Tibial nerve (tissue), 4 donors: Measurements from ENCODE around the gene PFKFB4. TPM values are rescaled to one million over a fixed set of nuclear protein-coding genes. Genes with fewer than 3 reads are reported as not detected.

Experiments
- DNase-seq, 2 donors: peaks; one replicate each; pipeline ENCODE4 v3.0.0-alpha.2; 2019; ENCODE audit warnings: low spot score in 2 of 2
- H3K27ac ChIP-seq, 4 donors: fragments of 200-600 bp; sonication (generic) in 3 of 4; one replicate each; pipeline ENCODE4 v1.5.1; 2017 to 2019; ENCODE audit warnings: mild to moderate bottlenecking in 1 of 4
- H3K27me3 ChIP-seq, 2 donors: fragments of 200-600 bp; sonication (generic) in 1 of 2; one replicate each; pipeline versions ENCODE4 v1.5.1 to v1.6.0; 2017 to 2019
- H3K36me3 ChIP-seq, 3 donors: fragments of 200-600 bp; sonication (generic); one replicate each; pipeline ENCODE4 v1.5.1; 2018 to 2019
- H3K4me1 ChIP-seq, 4 donors: fragments of 200-600 bp; sonication (generic) in 3 of 4; one replicate each; pipeline ENCODE4 v1.5.1; 2017 to 2019
- H3K4me3 ChIP-seq, 4 donors: fragments of 200-600 bp; sonication (generic) in 3 of 4; one replicate each; pipeline ENCODE4 v1.5.1; 2017 to 2019; ENCODE audit warnings: mild to moderate bottlenecking in 1 of 4, moderate library complexity in 1 of 4
- H3K9me3 ChIP-seq, 4 donors: fragments of 200-600 bp; sonication (generic) in 3 of 4; one replicate each; pipeline ENCODE4 v1.5.1; 2017 to 2019
- EP300 ChIP-seq, 2 donors: sonication (generic); formaldehyde crosslinking; IDR thresholded peaks; one replicate each; pipeline ENCODE4 v1.6.1; 2017; ENCODE audit warnings: antibody characterized with exemption in 2 of 2, mild to moderate bottlenecking in 1 of 2
- POLR2A ChIP-seq, 2 donors: fragments of 450-650 bp; IDR thresholded peaks; one replicate each; pipeline ENCODE4 v1.6.1; 2017; ENCODE audit warnings: antibody characterized with exemption in 2 of 2, mild to moderate bottlenecking in 2 of 2, moderate library complexity in 2 of 2
- WGBS, 2 donors: methylation state at CpG; one replicate each; pipeline ENCODE4 v1.1.5; 2018; 5-methylcytosine and 5-hydroxymethylcytosine counted together
- total RNA-seq, 4 donors: library from RNA; depleted of rRNA; stranded (reverse); fragments of >200 nt; gene quantifications; one replicate each; pipeline ENCODE4 v1.1.0, GENCODE V29; 2016
- TF ChIP-seq, protein P1 (sequence below), 5 experiments: fragments of 200-600 bp in 3 of 5; fragments of 450-650 bp in 2 of 5; sonication (generic) in 3 of 5; IDR thresholded peaks; one replicate each; pipeline ENCODE4 v1.5.1; 2016 to 2019; ENCODE audit warnings: antibody characterized with exemption in 5 of 5, mild to moderate bottlenecking in 3 of 5, moderate library complexity in 2 of 5

Gene PFKFB4
- total RNA-seq, 4 donors from 2014 or later, result 2.2 to 9.0 (median 7.6) TPM

DNA sequence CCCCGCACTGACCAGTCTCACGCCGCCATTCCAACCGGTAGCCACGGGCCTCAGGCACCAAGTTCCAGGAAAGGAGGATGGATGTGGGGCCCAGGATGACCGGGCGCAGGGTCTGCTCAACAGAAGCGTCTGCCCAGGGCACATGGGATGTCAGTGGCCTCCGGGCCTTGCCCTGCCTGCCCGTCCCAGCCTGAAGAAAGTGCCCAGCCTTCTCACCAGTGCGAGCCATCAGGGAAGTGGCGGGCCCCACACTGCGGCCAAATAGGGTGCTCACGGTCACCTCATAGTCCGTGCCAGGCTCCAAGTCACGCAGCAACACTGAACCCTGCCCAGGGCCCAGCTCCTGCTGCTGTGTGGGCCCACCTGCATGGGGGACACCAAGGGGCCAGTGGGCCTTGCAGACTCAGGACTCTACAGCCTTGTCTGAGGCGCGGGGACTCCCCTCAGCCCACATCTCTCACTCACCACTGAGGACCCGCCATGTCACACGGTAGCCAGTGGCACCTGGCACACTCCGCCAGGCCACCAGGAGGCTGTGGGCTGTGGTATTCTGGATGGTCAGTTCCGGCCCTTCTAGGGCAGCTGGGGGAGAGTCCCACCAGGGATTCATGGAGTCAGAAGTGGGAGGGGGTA is 35.4 kb upstream of the PFKFB4 start:
- Histone ChIP-seq H3K36me3 (peaks cover 0 to 16% (median 0%) of the 10 kb centered on the region in 3 donors), H3K4me3 (no peak overlapping the region), H3K27ac (no peak overlapping the region), H3K4me1 (peaks cover 0 to 20% (median 11%) of the 10 kb centered on the region in 4 donors), H3K27me3 (peaks cover 0 to 13% of the 10 kb centered on the region in 2 donors), H3K9me3 (no peaks in the 10 kb centered on the region)
- WGBS, 2 donors, result 89 to 92% methylated on average over 18 to 20 of the region's 22 CpGs
- no peak for TF ChIP-seq POLR2A (IDR thresholded peaks at IDR 0.05)
- TF ChIP-seq, protein P1, sequence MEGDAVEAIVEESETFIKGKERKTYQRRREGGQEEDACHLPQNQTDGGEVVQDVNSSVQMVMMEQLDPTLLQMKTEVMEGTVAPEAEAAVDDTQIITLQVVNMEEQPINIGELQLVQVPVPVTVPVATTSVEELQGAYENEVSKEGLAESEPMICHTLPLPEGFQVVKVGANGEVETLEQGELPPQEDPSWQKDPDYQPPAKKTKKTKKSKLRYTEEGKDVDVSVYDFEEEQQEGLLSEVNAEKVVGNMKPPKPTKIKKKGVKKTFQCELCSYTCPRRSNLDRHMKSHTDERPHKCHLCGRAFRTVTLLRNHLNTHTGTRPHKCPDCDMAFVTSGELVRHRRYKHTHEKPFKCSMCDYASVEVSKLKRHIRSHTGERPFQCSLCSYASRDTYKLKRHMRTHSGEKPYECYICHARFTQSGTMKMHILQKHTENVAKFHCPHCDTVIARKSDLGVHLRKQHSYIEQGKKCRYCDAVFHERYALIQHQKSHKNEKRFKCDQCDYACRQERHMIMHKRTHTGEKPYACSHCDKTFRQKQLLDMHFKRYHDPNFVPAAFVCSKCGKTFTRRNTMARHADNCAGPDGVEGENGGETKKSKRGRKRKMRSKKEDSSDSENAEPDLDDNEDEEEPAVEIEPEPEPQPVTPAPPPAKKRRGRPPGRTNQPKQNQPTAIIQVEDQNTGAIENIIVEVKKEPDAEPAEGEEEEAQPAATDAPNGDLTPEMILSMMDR (IDR thresholded peaks at IDR 0.05), result no peak
- TF ChIP-seq EP300 (IDR thresholded peaks at IDR 0.05), result no peak
- DNase-seq, result no peak

DNA sequence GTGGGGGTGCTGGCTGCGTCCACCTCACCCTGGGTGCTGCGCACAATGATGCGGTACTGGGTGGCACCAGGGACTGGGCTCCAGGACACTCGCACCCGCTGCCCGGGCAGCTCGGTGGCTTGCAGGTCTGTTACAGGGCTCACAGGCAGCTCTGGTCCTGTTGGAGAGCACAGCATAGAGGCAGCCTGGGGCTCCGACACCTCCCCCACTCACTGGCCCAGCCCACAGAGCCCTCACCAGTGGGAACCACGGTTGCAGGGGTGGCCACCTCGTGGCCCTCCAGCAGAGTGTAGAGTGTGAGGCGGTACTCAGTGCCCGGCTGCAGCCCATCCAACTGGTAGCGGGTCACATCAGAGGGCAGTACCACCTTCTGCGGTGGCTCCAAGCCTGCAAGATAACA is 34.8 kb upstream of the PFKFB4 start:
- TF ChIP-seq EP300 (IDR thresholded peaks at IDR 0.05), result no peak
- TF ChIP-seq, protein P1 (IDR thresholded peaks at IDR 0.05), result no peak
- TF ChIP-seq POLR2A (IDR thresholded peaks at IDR 0.05), result no peak
- no peak for DNase-seq
- H3K27ac ChIP-seq, result no peak overlapping the region
- H3K36me3 ChIP-seq, result peaks cover 0 to 22% (median 0%) of the 10 kb centered on the region in 3 donors
- peaks cover 0 to 13% of the 10 kb centered on the region in 2 donors for H3K27me3 ChIP-seq
- no peaks in the 10 kb centered on the region for H3K9me3 ChIP-seq
- H3K4me1 ChIP-seq, result peaks cover 0 to 20% (median 11%) of the 10 kb centered on the region in 4 donors
- 96 to 100% methylated on average over 1 to 11 of the region's 14 CpGs for WGBS, 2 donors
- H3K4me3 ChIP-seq, result no peak overlapping the region

DNA sequence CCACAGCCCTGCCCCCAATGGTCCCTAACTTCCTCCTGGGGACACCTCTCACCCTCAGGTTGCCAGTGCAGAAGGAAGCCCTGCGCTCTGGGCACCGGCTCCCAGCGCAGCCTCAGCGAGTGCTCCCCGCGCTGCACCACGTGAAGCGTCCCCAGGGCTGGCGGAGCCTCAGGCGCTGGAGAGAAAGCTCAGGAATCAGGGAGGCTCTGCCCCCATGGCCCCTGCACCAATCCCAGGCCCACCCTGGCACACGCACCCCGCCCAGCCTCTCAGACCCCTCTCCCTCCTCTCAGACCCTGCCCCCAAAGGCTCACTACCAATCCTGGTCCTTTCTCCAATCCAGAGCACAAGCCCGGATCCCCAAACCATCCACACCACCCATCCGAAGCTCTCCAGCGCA is 31.6 kb upstream of the PFKFB4 start:
- Histone ChIP-seq H3K4me3 (no peak overlapping the region), H3K27ac (no peak overlapping the region), H3K27me3 (peaks cover 0 to under 1% of the 10 kb centered on the region in 2 donors), H3K4me1 (no peaks in the 10 kb centered on the region), H3K9me3 (no peaks in the 10 kb centered on the region), H3K36me3 (peaks cover 0 to 27% (median 0%) of the 10 kb centered on the region in 3 donors)
- DNase-seq, result no peak
- TF ChIP-seq, protein P1 (IDR thresholded peaks at IDR 0.05), result no peak
- TF ChIP-seq EP300 (IDR thresholded peaks at IDR 0.05) (no peak), POLR2A (IDR thresholded peaks at IDR 0.05) (no peak)
- whole genome bisulfite sequencing, 2 donors, result 63 to 66% methylated on average over 12 to 15 of the region's 15 CpGs

DNA sequence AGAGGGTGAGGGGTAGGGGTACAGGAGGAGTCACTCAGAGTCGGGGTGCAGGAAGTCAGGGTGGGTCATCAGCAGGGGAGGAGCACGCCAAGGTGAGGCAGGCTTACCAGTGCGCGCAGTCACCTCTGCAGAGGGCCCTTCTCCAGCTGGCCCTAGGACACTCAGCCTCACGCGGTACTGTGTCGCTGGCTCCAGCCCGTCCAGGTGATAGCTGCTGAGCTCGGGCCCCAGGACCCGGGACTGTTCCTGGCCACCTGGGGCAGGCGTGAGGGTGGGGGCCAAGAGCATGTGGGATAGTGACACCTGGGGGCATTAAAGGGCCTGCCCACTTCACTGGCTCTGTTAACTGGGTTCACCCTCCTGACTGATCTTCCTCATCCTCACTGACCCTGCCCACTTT is 31.1 kb upstream of the PFKFB4 start:
- no peak for TF ChIP-seq POLR2A (IDR thresholded peaks at IDR 0.05)
- TF ChIP-seq EP300 (IDR thresholded peaks at IDR 0.05), result no peak
- Histone ChIP-seq H3K27ac (no peak overlapping the region), H3K27me3 (no peaks in the 10 kb centered on the region), H3K9me3 (no peaks in the 10 kb centered on the region), H3K4me3 (no peak overlapping the region), H3K36me3 (peaks cover 0 to 27% (median 0%) of the 10 kb centered on the region in 3 donors), H3K4me1 (no peaks in the 10 kb centered on the region)
- 77 to 80% methylated on average over 9 to 11 of the region's 11 CpGs for WGBS, 2 donors
- DNase-seq, result no peak

DNA sequence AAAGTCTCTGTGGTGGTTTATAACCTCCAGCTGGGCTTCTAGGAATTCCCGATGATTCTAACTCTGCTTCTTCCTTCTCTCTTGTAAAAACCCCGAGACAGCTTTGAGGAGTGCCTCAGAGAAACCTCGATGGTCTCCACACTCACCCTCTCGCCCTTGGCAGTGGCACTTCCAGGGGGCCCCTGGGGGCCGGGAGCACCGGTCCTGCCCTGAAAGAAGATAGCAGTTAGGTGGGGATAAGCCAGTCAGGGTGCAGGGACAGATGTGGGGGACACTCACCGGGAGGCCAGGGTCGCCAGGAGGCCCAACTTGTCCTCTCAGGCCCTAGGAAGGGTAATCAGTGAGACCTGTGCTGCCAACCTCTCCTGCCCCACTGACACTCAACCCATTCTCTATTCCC is 28.8 kb upstream of the PFKFB4 start:
- H3K9me3 ChIP-seq, result no peaks in the 10 kb centered on the region
- H3K4me3 ChIP-seq, result no peak overlapping the region
- no peak for TF ChIP-seq EP300 (IDR thresholded peaks at IDR 0.05)
- TF ChIP-seq, protein P1 (IDR thresholded peaks at IDR 0.05), result no peak
- TF ChIP-seq POLR2A (IDR thresholded peaks at IDR 0.05), result no peak
- no peak for DNase-seq
- H3K36me3 ChIP-seq, result peaks cover 0 to 34% (median 0%) of the 10 kb centered on the region in 3 donors
- H3K4me1 ChIP-seq, result no peaks in the 10 kb centered on the region
- H3K27me3 ChIP-seq, result no peaks in the 10 kb centered on the region
- 84 to 86% methylated on average over 8 of the region's 8 CpGs for WGBS, 2 donors
- H3K27ac ChIP-seq, result no peak overlapping the region
